PC-9 (cell line): Measurements from ENCODE around the gene AATF.

ENCODE experiments used
- EZH2 ChIP-seq: fragments of 200-600 bp; sonication (generic); IDR thresholded peaks from 2 replicates; pipeline ENCODE4 v1.8.0; 2017; ENCODE audit warnings: antibody characterized with exemption, low read depth
- TF ChIP-seq, protein P1 (sequence below): fragments of 200-600 bp; sonication (generic); conservative IDR thresholded peaks from 2 replicates; pipeline ENCODE4 v1.6.1; 2017; ENCODE audit warnings: mixed run types, antibody characterized with exemption, mild to moderate bottlenecking, moderate library complexity

- TF ChIP-seq, protein P1, sequence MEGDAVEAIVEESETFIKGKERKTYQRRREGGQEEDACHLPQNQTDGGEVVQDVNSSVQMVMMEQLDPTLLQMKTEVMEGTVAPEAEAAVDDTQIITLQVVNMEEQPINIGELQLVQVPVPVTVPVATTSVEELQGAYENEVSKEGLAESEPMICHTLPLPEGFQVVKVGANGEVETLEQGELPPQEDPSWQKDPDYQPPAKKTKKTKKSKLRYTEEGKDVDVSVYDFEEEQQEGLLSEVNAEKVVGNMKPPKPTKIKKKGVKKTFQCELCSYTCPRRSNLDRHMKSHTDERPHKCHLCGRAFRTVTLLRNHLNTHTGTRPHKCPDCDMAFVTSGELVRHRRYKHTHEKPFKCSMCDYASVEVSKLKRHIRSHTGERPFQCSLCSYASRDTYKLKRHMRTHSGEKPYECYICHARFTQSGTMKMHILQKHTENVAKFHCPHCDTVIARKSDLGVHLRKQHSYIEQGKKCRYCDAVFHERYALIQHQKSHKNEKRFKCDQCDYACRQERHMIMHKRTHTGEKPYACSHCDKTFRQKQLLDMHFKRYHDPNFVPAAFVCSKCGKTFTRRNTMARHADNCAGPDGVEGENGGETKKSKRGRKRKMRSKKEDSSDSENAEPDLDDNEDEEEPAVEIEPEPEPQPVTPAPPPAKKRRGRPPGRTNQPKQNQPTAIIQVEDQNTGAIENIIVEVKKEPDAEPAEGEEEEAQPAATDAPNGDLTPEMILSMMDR: no peak
- no peak for TF ChIP-seq EZH2
These were observed 142.2 kb downstream of the AATF start for GRCh38 chr17:37090941-37091340.
